ENCODE data around the gene DRC7. TPM values are rescaled to one million over a fixed set of nuclear protein-coding genes. Genes with fewer than 3 reads are reported as not detected.

DRC7 gene
- total RNA-seq, 2 donors from 2014 or later = not detected

- Histone ChIP-seq H3K4me3 (no peak overlapping the region), H3K4me1 (ENCODE audit: control insufficient read depth in 1 of 2, low read depth in 2 of 2) (no peaks in the 10 kb centered on the region), H3K36me3 (no peaks in the 10 kb centered on the region), H3K27me3 (replicated peaks; ENCODE audit: insufficient read depth) (no peaks in the 10 kb centered on the region), H3K9me3 (no peaks in the 10 kb centered on the region), H3K27ac (no peak overlapping the region)
- DNase-seq (ENCODE audit: low spot score) (no peak), ATAC-seq (ENCODE audit: insufficient number of reproducible peaks, low FRiP score, low read depth) (no peak)
- TF ChIP-seq CTCF (IDR thresholded peaks at IDR 0.05) = no peak
Measured at GRCh38 chr16:57723170-57723569, 28.6 kb downstream of the DRC7 start.

GRCh38 chr16:57724531-57724930 is 29.9 kb downstream of the DRC7 start:
- Histone ChIP-seq H3K36me3 (no peaks in the 10 kb centered on the region), H3K4me1 (ENCODE audit: control insufficient read depth in 1 of 2, low read depth in 2 of 2) (no peaks in the 10 kb centered on the region), H3K4me3 (no peak overlapping the region), H3K27ac (no peak overlapping the region), H3K9me3 (no peaks in the 10 kb centered on the region), H3K27me3 (replicated peaks; ENCODE audit: insufficient read depth) (no peaks in the 10 kb centered on the region)
- no peak for TF ChIP-seq CTCF (IDR thresholded peaks at IDR 0.05)
- DNase-seq (ENCODE audit: low spot score) (no peak), ATAC-seq (ENCODE audit: insufficient number of reproducible peaks, low FRiP score, low read depth) (no peak)

- Histone ChIP-seq H3K9me3 (no peaks in the 10 kb centered on the region), H3K27ac (no peak overlapping the region), H3K4me3 (no peak overlapping the region), H3K27me3 (replicated peaks; ENCODE audit: insufficient read depth) (no peaks in the 10 kb centered on the region), H3K36me3 (no peaks in the 10 kb centered on the region), H3K4me1 (ENCODE audit: control insufficient read depth in 1 of 2, low read depth in 2 of 2) (no peaks in the 10 kb centered on the region)
- no peak for TF ChIP-seq CTCF (IDR thresholded peaks at IDR 0.05)
- no peak for ATAC-seq (ENCODE audit: insufficient number of reproducible peaks, low FRiP score, low read depth)
- no peak for DNase-seq (ENCODE audit: low spot score)
Measured at GRCh38 chr16:57725151-57725550, 30.5 kb downstream of the DRC7 start.

GRCh38 chr16:57725554-57725953 is 30.9 kb downstream of the DRC7 start:
- no peaks in the 10 kb centered on the region for H3K27me3 ChIP-seq (replicated peaks; ENCODE audit: insufficient read depth)
- no peak for DNase-seq (ENCODE audit: low spot score)
- no peaks in the 10 kb centered on the region for H3K9me3 ChIP-seq
- no peaks in the 10 kb centered on the region for H3K4me1 ChIP-seq (ENCODE audit: control insufficient read depth in 1 of 2, low read depth in 2 of 2)
- no peaks in the 10 kb centered on the region for H3K36me3 ChIP-seq
- no peak overlapping the region for H3K4me3 ChIP-seq
- TF ChIP-seq CTCF (IDR thresholded peaks at IDR 0.05) = no peak
- ATAC-seq (ENCODE audit: insufficient number of reproducible peaks, low FRiP score, low read depth) = no peak
- no peak overlapping the region for H3K27ac ChIP-seq

- no peaks in the 10 kb centered on the region for H3K9me3 ChIP-seq
- ATAC-seq (ENCODE audit: insufficient number of reproducible peaks, low FRiP score, low read depth) (no peak), DNase-seq (ENCODE audit: low spot score) (no peak)
- no peaks in the 10 kb centered on the region for H3K4me1 ChIP-seq (ENCODE audit: control insufficient read depth in 1 of 2, low read depth in 2 of 2)
- no peaks in the 10 kb centered on the region for H3K36me3 ChIP-seq
- no peak overlapping the region for H3K27ac ChIP-seq
- no peaks in the 10 kb centered on the region for H3K27me3 ChIP-seq (replicated peaks; ENCODE audit: insufficient read depth)
- no peak for TF ChIP-seq CTCF (IDR thresholded peaks at IDR 0.05)
- H3K4me3 ChIP-seq = no peak overlapping the region
Measured at GRCh38 chr16:57725976-57726375, 31.4 kb downstream of the DRC7 start.
